ENCODE measurements around the gene POLE3. TPM values are rescaled to one million over a fixed set of nuclear protein-coding genes. Genes with fewer than 3 reads are reported as not detected.
A peak's percentile ranks its signal among the peaks of the same experiment; 100 is the strongest.
"Not testable (repeated sequence)": the region's sequence is repeated elsewhere in the genome, so short reads cannot be mapped to it uniquely, and the experiment has no call there.

Gene POLE3
- total RNA-seq, 1 donor from 2014 or later = 46.6 TPM

DNA sequence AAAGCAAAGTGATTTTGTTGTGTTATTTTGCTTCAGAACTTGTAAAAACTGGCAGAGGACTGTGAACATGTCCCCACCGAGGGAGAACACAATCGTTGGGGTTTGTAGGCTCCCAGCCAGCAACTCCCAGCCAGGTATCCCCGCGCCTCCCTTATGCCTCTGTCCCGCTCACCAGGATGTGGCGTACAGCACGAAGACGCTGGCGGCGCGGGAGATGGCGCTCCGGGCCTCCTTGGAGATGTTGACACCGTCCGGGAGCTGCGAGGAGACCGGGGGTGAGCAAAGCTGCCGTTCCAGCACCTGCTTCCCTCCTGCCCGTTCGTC lies 630 bp downstream of the POLE3 start:
- peak; percentile 7 for DNase-seq (ENCODE audit: low read depth)
- Histone ChIP-seq H3K27me3 (ENCODE audit: control insufficient read depth, insufficient read depth, low read length) (no peaks in the 10 kb centered on the region), H3K36me3 (ENCODE audit: control insufficient read depth, insufficient read depth, low read length) (peaks cover 9% of the 10 kb centered on the region), H3K4me3 (ENCODE audit: low read depth, low read length) (peak overlapping the region; percentile 81)
- TF ChIP-seq, protein P1, sequence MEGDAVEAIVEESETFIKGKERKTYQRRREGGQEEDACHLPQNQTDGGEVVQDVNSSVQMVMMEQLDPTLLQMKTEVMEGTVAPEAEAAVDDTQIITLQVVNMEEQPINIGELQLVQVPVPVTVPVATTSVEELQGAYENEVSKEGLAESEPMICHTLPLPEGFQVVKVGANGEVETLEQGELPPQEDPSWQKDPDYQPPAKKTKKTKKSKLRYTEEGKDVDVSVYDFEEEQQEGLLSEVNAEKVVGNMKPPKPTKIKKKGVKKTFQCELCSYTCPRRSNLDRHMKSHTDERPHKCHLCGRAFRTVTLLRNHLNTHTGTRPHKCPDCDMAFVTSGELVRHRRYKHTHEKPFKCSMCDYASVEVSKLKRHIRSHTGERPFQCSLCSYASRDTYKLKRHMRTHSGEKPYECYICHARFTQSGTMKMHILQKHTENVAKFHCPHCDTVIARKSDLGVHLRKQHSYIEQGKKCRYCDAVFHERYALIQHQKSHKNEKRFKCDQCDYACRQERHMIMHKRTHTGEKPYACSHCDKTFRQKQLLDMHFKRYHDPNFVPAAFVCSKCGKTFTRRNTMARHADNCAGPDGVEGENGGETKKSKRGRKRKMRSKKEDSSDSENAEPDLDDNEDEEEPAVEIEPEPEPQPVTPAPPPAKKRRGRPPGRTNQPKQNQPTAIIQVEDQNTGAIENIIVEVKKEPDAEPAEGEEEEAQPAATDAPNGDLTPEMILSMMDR (IDR thresholded peaks at IDR 0.05; ENCODE audit: insufficient read depth, low read length, severe bottlenecking) = no peak
- no peak for FAIRE-seq

DNA sequence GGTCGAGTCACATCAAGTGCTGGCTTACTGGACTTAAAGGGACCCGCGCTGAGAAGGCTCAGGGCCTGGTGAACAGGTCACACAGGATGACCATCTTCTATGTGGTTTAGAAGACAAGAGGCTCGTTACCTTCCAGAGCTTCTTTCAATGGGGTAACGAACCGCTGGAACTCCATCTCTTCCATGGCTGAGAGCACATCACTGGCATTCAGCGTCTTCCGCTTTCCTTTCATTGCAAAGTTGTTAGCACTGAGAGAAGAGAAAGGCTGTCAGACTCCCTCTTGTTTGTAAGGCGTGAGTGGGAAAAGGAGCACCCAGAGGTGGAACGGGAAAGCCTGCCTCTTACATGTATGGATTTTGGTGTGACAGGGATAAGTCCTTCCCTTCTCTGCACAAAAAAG lies 994 bp downstream of the POLE3 start:
- DNase-seq (ENCODE audit: low read depth) (no peak), FAIRE-seq (no peak)
- TF ChIP-seq, protein P1 (IDR thresholded peaks at IDR 0.05; ENCODE audit: insufficient read depth, low read length, severe bottlenecking) = no peak
- no peaks in the 10 kb centered on the region for H3K27me3 ChIP-seq (ENCODE audit: control insufficient read depth, insufficient read depth, low read length)
- H3K4me3 ChIP-seq (ENCODE audit: low read depth, low read length) = peak overlapping the region; percentile 81
- peaks cover 9% of the 10 kb centered on the region for H3K36me3 ChIP-seq (ENCODE audit: control insufficient read depth, insufficient read depth, low read length)

DNA sequence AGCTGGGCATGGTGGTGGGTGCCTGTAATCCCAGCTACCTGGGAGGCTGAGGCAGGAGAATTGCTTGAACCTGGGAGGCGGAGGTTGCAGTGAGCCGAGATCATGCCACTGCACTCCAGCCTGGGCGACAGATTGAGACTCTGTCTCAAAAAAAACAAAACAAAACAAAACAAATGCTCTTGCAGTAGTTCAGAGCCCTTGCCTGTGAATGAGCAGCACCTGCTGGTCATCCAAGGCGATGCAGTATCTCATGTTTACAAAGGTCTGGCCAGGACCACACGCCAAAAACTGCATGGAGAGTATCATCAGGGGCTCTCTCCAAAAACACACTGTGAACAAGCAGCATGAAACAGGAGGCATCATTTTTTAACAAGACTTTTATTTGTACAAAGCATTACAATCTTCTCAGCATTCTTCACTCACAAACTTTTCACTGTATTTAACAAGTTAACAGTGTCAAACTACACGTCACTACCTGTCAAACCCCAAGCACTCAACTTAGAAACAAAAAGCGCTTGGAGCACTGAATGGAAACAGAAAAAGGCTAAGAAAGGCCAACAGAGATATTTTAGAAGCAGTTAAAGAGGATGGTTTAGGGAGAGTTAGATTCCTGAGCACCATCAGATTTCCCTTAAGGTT lies 3.5 kb downstream of the POLE3 start:
- H3K27me3 ChIP-seq (ENCODE audit: control insufficient read depth, insufficient read depth, low read length); H3K4me3 ChIP-seq (ENCODE audit: low read depth, low read length); H3K36me3 ChIP-seq (ENCODE audit: control insufficient read depth, insufficient read depth, low read length); FAIRE-seq: not testable (repeated sequence)
- DNase-seq (ENCODE audit: low read depth) = peak; percentile 64
- TF ChIP-seq, protein P1 (IDR thresholded peaks at IDR 0.05; ENCODE audit: insufficient read depth, low read length, severe bottlenecking) = peak; percentile 86

GRCh38 chr9:113406353-113406752 lies 4.1 kb downstream of the POLE3 start:
- not testable (repeated sequence) for DNase-seq (ENCODE audit: low read depth); H3K4me3 ChIP-seq (ENCODE audit: low read depth, low read length); H3K36me3 ChIP-seq (ENCODE audit: control insufficient read depth, insufficient read depth, low read length); H3K27me3 ChIP-seq (ENCODE audit: control insufficient read depth, insufficient read depth, low read length); FAIRE-seq

GRCh38 chr9:113403646-113404045 lies 6.8 kb downstream of the POLE3 start:
- DNase-seq (ENCODE audit: low read depth) = no peak
- Histone ChIP-seq H3K4me3 (ENCODE audit: low read depth, low read length) (no peak overlapping the region), H3K27me3 (ENCODE audit: control insufficient read depth, insufficient read depth, low read length) (no peaks in the 10 kb centered on the region), H3K36me3 (ENCODE audit: control insufficient read depth, insufficient read depth, low read length) (peaks cover 7% of the 10 kb centered on the region)
- no peak for FAIRE-seq
- TF ChIP-seq, protein P1 (IDR thresholded peaks at IDR 0.05; ENCODE audit: insufficient read depth, low read length, severe bottlenecking) = no peak

- DNase-seq (ENCODE audit: low read depth) (peak; percentile 89), FAIRE-seq (no peak)
- Histone ChIP-seq H3K27me3 (ENCODE audit: control insufficient read depth, insufficient read depth, low read length) (no peaks in the 10 kb centered on the region), H3K4me3 (ENCODE audit: low read depth, low read length) (peak within 1 kb of the TSS; percentile 75), H3K36me3 (ENCODE audit: control insufficient read depth, insufficient read depth, low read length) (no peaks in the 10 kb centered on the region)
- TF ChIP-seq, protein P1 (IDR thresholded peaks at IDR 0.05; ENCODE audit: insufficient read depth, low read length, severe bottlenecking) = peak; percentile 96
Measured at GRCh38 chr9:113401027-113401792, 9.3 kb downstream of the POLE3 start, which contains the start of gene ALAD. Gene ALAD, minus strand, starts transcription at chr9:113401284. Its CDS starts 7,725 bp downstream, at chr9:113393559.

Data from bronchial epithelial cell (primary cell).